HepG2 (cell line): ENCODE data around the gene PTGR3.

Experiments
- CREB1 ChIP-seq, 2 experiments: fragments of 450-650 bp in 1 of 2; IDR thresholded peaks; 2 replicates each; pipeline ENCODE4 v1.6.1; 2016 to 2017; ENCODE audit warnings: control low read depth in 1 of 2, mild to moderate bottlenecking in 1 of 2, missing compliant biosample characterization in 1 of 2, missing genetic modification characterization in 1 of 2
- EP300 ChIP-seq, 3 experiments: sonication (generic) in 1 of 3; formaldehyde crosslinking in 1 of 3; IDR thresholded peaks; 2 replicates each; pipeline versions ENCODE4 v1.5.1 to v1.6.1; 2011 to 2020; ENCODE audit warnings: low read depth in 2 of 3, low read length in 2 of 3, borderline replicate concordance in 1 of 3, improper control_type of control experiment in 1 of 3, mild to moderate bottlenecking in 1 of 3, missing genetic modification reagents in 1 of 3, moderate library complexity in 1 of 3
- POLR2A ChIP-seq, 2 experiments: IDR thresholded peaks; 2 replicates each; pipeline ENCODE4 v1.6.1; 2011; ENCODE audit warnings: low read depth in 2 of 2, low read length in 2 of 2, mild to moderate bottlenecking in 1 of 2, moderate library complexity in 1 of 2; ENCODE audit not compliant: insufficient read depth in 1 of 2
- ZFX ChIP-seq: sonication (generic); formaldehyde crosslinking; IDR thresholded peaks from 2 replicates; pipeline ENCODE4 v1.4.0; 2020; ENCODE audit warnings: mild to moderate bottlenecking, low read depth, missing genetic modification reagents, moderate library complexity
- ZNF263 ChIP-seq: sonication (generic); formaldehyde crosslinking; IDR thresholded peaks from 2 replicates; pipeline ENCODE4 v1.4.0; 2020; ENCODE audit warnings: missing genetic modification reagents
- ZNF558 ChIP-seq: sonication (generic); formaldehyde crosslinking; IDR thresholded peaks from 2 replicates; pipeline ENCODE4 v1.9.0; 2022; ENCODE audit warnings: mild to moderate bottlenecking, missing genetic modification reagents, borderline replicate concordance
- TF ChIP-seq, protein P1 (sequence below): IDR thresholded peaks from 2 replicates; pipeline ENCODE4 v1.6.1; 2016
- TF ChIP-seq, protein P2 (sequence below), 2 experiments: sonication (generic) in 1 of 2; formaldehyde crosslinking in 1 of 2; IDR thresholded peaks; 2 replicates each; pipeline versions ENCODE4 v1.4.0 to v1.6.1; 2016 to 2020; ENCODE audit warnings: borderline replicate concordance in 1 of 2, low read depth in 1 of 2, mild to moderate bottlenecking in 1 of 2, missing genetic modification reagents in 1 of 2
- TF ChIP-seq, protein P3 (sequence below): sonication (generic); formaldehyde crosslinking; IDR thresholded peaks from 2 replicates; pipeline ENCODE4 v1.5.0; 2020; ENCODE audit warnings: mild to moderate bottlenecking, missing genetic modification reagents, moderate library complexity
- TF ChIP-seq, protein P4 (sequence below): sonication (generic); formaldehyde crosslinking; IDR thresholded peaks from 2 replicates; pipeline ENCODE4 v1.4.0; 2020; ENCODE audit warnings: missing genetic modification reagents, low read depth, mild to moderate bottlenecking, borderline replicate concordance

DNA sequence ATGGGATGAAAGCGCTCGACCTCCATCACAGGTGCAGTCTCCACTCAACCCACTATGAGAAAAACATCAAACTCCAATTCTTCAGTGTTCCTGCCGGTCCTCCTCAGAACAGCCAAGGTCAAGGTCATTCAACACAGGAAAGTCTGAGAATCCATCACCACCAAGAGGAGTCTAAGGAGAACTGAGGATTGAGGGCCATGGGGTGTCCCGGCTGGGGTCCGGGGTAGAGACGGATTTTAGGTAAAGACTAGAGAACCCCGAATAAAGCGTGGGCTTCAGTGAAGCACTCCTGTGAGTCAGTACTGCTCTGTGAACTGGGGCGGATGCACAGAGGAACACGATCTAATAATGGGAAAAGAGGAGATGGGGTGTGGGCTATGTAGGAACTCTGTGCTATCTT lies 41.8 kb downstream of the PTGR3 start:
- TF ChIP-seq, protein P1, sequence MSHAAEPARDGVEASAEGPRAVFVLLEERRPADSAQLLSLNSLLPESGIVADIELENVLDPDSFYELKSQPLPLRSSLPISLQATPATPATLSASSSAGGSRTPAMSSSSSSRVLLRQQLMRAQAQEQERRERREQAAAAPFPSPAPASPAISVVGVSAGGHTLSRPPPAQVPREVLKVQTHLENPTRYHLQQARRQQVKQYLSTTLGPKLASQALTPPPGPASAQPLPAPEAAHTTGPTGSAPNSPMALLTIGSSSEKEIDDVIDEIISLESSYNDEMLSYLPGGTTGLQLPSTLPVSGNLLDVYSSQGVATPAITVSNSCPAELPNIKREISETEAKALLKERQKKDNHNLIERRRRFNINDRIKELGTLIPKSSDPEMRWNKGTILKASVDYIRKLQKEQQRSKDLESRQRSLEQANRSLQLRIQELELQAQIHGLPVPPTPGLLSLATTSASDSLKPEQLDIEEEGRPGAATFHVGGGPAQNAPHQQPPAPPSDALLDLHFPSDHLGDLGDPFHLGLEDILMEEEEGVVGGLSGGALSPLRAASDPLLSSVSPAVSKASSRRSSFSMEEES (CRISPR knock-in tag) = no peak
- TF ChIP-seq ZNF263 = no peak
- no peak for TF ChIP-seq POLR2A (IDR thresholded peaks at IDR 0.05; ENCODE audit: insufficient read depth in 1 of 2, low read depth in 2 of 2, low read length in 2 of 2)
- no peak for TF ChIP-seq EP300 (IDR thresholded peaks at IDR 0.05; ENCODE audit: low read depth in 2 of 2, low read length in 2 of 2)
- no peak for TF ChIP-seq EP300 (CRISPR knock-in tag; IDR thresholded peaks at IDR 0.05; ENCODE audit: borderline replicate concordance)
- TF ChIP-seq ZNF558 (CRISPR knock-in tag) = no peak
- TF ChIP-seq, protein P2, sequence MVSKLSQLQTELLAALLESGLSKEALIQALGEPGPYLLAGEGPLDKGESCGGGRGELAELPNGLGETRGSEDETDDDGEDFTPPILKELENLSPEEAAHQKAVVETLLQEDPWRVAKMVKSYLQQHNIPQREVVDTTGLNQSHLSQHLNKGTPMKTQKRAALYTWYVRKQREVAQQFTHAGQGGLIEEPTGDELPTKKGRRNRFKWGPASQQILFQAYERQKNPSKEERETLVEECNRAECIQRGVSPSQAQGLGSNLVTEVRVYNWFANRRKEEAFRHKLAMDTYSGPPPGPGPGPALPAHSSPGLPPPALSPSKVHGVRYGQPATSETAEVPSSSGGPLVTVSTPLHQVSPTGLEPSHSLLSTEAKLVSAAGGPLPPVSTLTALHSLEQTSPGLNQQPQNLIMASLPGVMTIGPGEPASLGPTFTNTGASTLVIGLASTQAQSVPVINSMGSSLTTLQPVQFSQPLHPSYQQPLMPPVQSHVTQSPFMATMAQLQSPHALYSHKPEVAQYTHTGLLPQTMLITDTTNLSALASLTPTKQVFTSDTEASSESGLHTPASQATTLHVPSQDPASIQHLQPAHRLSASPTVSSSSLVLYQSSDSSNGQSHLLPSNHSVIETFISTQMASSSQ (IDR thresholded peaks at IDR 0.05; ENCODE audit: low read depth) = no peak
- TF ChIP-seq, protein P2 (CRISPR knock-in tag; IDR thresholded peaks at IDR 0.05; ENCODE audit: borderline replicate concordance) = no peak
- no peak for TF ChIP-seq ZFX (CRISPR knock-in tag)
- TF ChIP-seq, protein P3, sequence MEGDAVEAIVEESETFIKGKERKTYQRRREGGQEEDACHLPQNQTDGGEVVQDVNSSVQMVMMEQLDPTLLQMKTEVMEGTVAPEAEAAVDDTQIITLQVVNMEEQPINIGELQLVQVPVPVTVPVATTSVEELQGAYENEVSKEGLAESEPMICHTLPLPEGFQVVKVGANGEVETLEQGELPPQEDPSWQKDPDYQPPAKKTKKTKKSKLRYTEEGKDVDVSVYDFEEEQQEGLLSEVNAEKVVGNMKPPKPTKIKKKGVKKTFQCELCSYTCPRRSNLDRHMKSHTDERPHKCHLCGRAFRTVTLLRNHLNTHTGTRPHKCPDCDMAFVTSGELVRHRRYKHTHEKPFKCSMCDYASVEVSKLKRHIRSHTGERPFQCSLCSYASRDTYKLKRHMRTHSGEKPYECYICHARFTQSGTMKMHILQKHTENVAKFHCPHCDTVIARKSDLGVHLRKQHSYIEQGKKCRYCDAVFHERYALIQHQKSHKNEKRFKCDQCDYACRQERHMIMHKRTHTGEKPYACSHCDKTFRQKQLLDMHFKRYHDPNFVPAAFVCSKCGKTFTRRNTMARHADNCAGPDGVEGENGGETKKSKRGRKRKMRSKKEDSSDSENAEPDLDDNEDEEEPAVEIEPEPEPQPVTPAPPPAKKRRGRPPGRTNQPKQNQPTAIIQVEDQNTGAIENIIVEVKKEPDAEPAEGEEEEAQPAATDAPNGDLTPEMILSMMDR = no peak
- TF ChIP-seq, protein P4, sequence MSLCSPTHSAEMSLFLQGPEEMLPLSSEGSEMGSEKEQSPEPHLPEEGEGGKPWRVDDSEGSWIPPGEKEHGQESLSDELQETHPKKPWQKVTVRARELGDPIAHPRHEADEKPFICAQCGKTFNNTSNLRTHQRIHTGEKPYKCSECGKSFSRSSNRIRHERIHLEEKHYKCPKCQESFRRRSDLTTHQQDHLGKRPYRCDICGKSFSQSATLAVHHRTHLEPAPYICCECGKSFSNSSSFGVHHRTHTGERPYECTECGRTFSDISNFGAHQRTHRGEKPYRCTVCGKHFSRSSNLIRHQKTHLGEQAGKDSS (CRISPR knock-in tag) = no peak
- no peak for TF ChIP-seq CREB1 (IDR thresholded peaks at IDR 0.05)
- no peak for TF ChIP-seq CREB1 (CRISPR knock-in tag; IDR thresholded peaks at IDR 0.05)
